SU-DHL-6 (cell line): ENCODE results near the gene MRPL21.

Experiments used
- H2AFZ ChIP-seq: fragments of 200-600 bp; sonication (generic); 2 replicates; pipeline ENCODE4 v1.6.1; 2014; ENCODE audit warnings: low read depth, mild to moderate bottlenecking, moderate library complexity, mixed read lengths, antibody characterized with exemption, low read length; ENCODE audit not compliant: severe bottlenecking
- H3F3A ChIP-seq: fragments of 200-600 bp; shearing (Covaris generic); 2 replicates; pipeline ENCODE4 v1.6.0; 2016; ENCODE audit warnings: antibody characterized with exemption, mild to moderate bottlenecking; ENCODE audit not compliant: insufficient read depth
- H3K27ac ChIP-seq: fragments of 200-600 bp; sonication (generic); 2 replicates; pipeline ENCODE4 v1.5.1; 2016; ENCODE audit warnings: low read depth, mild to moderate bottlenecking, low read length, moderate library complexity, mixed read lengths
- H3K27me3 ChIP-seq: fragments of 200-600 bp; sonication (generic), shearing (Covaris generic); 2 replicates; pipeline ENCODE4 v1.6.0; 2014; ENCODE audit warnings: mild to moderate bottlenecking, low read length
- H3K36me3 ChIP-seq: fragments of 200-600 bp; sonication (generic); 2 replicates; pipeline ENCODE4 v1.6.1; 2014; ENCODE audit warnings: mild to moderate bottlenecking, low read length, mixed read lengths
- H3K4me2 ChIP-seq: fragments of 300-600, 200-600 bp; shearing (Covaris generic), sonication (generic); 2 replicates; pipeline ENCODE4 v1.6.0; 2014; ENCODE audit warnings: low read length, low read depth, mild to moderate bottlenecking; ENCODE audit not compliant: poor library complexity, severe bottlenecking
- H3K4me3 ChIP-seq: fragments of 200-600 bp; sonication (generic); 2 replicates; pipeline ENCODE4 v1.5.1; 2014; ENCODE audit warnings: antibody characterized with exemption, low read length, mild to moderate bottlenecking, mixed read lengths; ENCODE audit not compliant: insufficient read depth, poor library complexity, severe bottlenecking
- H3K79me2 ChIP-seq: fragments of 200-600 bp; sonication (generic); 2 replicates; pipeline ENCODE4 v1.6.1; 2014; ENCODE audit warnings: mild to moderate bottlenecking, low read length, moderate library complexity; ENCODE audit not compliant: insufficient read depth
- H3K9ac ChIP-seq: fragments of 200-600 bp; sonication (generic); 2 replicates; pipeline ENCODE4 v1.7.0; 2014; ENCODE audit warnings: mild to moderate bottlenecking, low read length
- H3K9me2 ChIP-seq: fragments of 200-600 bp; sonication (generic); replicated peaks from 2 replicates; pipeline ENCODE4 v1.6.1; 2014; ENCODE audit warnings: low read length; ENCODE audit not compliant: insufficient read depth
- H3K9me3 ChIP-seq: fragments of 200-600 bp; sonication (generic); 2 replicates; pipeline ENCODE4 v1.6.1; 2014; ENCODE audit warnings: low read length, mixed read lengths; ENCODE audit not compliant: insufficient read depth
- H4K20me1 ChIP-seq: fragments of 200-600 bp; sonication (generic); 2 replicates; pipeline ENCODE4 v1.6.1; 2014; ENCODE audit warnings: low read depth, mild to moderate bottlenecking, antibody characterized with exemption, low read length, moderate library complexity, mixed read lengths
- EZH2phosphoT487 ChIP-seq: fragments of 200-600 bp; sonication (generic), shearing (Covaris generic); conservative IDR thresholded peaks from 2 replicates; pipeline ENCODE4 v1.6.1; 2018; ENCODE audit warnings: mild to moderate bottlenecking, antibody characterized with exemption, low read length, moderate library complexity, mixed read lengths
- TF ChIP-seq, protein P1 (sequence below): fragments of 200-600 bp; sonication (generic); IDR thresholded peaks from one replicate; pipeline ENCODE4 v1.5.1; 2017; ENCODE audit warnings: antibody characterized with exemption, mild to moderate bottlenecking, low read length, moderate library complexity; ENCODE audit not compliant: insufficient read depth, poor library complexity, severe bottlenecking

MRPL21 gene

DNA sequence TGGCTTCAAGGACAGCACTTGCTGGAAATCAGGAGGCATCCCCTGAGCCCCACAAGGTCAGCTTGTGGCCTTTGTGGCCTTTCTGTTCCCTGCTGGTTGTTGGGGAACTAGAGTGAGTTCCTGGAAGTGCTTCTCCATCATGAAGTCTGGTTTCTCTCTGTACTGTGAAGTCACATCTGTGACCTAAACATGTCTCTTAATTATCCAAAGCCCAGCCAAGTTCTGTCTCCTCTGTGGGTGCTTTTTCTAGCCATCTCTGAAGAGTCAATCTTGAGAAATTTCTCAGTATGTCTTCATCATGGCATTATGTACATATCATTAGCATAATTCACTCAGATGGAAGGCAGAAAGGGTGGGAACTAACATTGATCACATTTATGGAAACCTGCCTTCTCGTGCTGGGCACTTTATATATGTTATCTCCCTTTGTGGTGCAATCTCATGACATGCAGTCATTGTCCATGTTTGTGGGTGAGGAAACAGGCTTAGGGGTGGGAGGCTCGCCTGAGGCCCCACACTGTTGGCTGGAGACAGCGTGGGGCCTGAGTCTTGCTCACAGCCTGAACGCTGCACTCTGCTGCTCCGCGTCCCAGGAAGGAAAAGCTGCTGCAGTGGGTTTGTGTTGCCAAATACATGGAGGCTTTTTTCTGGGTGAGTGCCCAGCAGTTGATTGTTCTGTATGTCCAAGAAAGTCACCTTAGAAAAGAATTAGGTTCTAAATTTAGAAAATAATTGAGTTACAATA is 24.7 kb upstream of the MRPL21 start:
- H3K4me3 ChIP-seq, result no peak overlapping the region
- TF ChIP-seq, protein P1, sequence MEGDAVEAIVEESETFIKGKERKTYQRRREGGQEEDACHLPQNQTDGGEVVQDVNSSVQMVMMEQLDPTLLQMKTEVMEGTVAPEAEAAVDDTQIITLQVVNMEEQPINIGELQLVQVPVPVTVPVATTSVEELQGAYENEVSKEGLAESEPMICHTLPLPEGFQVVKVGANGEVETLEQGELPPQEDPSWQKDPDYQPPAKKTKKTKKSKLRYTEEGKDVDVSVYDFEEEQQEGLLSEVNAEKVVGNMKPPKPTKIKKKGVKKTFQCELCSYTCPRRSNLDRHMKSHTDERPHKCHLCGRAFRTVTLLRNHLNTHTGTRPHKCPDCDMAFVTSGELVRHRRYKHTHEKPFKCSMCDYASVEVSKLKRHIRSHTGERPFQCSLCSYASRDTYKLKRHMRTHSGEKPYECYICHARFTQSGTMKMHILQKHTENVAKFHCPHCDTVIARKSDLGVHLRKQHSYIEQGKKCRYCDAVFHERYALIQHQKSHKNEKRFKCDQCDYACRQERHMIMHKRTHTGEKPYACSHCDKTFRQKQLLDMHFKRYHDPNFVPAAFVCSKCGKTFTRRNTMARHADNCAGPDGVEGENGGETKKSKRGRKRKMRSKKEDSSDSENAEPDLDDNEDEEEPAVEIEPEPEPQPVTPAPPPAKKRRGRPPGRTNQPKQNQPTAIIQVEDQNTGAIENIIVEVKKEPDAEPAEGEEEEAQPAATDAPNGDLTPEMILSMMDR, result no peak
- no peaks in the 10 kb centered on the region for H4K20me1 ChIP-seq
- H3K27ac ChIP-seq, result no peak overlapping the region
- no peak overlapping the region for H3K4me2 ChIP-seq
- no peaks in the 10 kb centered on the region for H3K9me2 ChIP-seq
- H3F3A ChIP-seq, result no peaks in the 10 kb centered on the region
- H3K79me2 ChIP-seq, result no peaks in the 10 kb centered on the region
- H3K9me3 ChIP-seq, result peaks cover 11% of the 10 kb centered on the region; the same call in 1 of the 2 replicates
- H3K9ac ChIP-seq, result no peak overlapping the region
- no peaks in the 10 kb centered on the region for H3K27me3 ChIP-seq
- H2AFZ ChIP-seq, result no peak overlapping the region
- peaks cover 29% of the 10 kb centered on the region for H3K36me3 ChIP-seq

DNA sequence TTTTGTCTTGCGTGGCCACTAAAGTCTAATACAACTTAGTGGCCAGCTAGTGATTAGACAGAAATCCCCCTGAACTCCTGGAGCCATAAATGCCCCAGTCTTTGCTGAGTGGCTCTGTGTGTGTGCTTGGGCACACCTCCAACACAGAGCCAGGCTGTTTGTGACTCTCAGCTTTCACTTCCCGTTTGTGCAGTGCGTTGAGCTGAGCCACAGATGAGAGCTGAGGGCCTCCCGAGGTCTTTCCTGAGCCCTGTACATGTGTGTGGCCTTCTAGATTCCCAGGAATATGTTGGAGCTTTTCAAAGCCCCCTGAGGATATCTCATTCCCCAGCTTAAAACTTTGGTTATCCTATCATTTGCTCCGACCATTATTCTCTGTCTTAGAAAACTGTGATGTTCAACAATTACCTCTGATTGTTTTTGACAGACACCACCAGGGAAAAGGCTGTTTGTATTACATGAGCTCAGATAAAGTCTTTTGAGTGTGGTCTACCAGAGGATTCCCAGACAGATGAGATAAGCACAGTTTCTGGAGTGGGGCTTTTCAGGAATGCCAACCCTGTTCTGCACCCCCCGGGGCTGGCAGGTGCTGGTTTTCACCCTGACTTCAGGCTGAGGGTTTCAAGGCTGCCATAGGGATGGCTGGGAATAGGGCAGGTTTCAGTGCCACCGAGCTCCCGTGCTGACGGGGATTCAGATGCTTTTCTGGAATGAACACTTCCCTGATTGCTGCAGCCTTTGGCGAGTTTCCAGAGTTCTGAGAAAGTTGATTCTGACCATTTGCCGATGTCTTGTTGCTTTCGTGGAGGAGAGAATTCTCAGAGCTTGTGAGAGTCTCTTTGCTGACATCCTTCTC is 23.9 kb upstream of the MRPL21 start:
- H3K27ac ChIP-seq, result no peak overlapping the region

DNA sequence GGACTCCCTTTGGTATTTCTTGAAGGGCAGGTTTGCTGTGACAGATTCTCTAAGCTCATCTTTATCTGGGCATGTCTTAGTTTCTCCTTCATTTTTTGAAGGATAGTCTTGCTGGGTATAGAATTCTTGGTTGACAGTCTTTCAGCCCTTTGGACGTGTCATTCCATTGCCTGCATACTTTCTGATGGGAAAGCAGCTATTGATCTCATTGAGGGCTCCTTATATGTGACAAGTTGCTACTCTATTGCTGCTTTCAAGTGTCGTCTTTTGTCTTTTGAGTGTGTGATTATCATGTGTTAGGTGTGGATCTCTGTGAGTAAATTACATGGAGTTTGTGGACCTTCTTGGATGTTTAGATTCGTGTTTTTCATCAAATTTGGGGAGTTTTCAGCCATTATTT is 22.0 kb upstream of the MRPL21 start:
- Histone ChIP-seq H3K27ac (no peak overlapping the region), H3K9me3 (peaks cover 11% of the 10 kb centered on the region; the same call in 1 of the 2 replicates), H3K4me2 (no peak overlapping the region), H3K9ac (no peak overlapping the region), H3K4me3 (no peak overlapping the region), H3K36me3 (peaks cover 35% of the 10 kb centered on the region), H2AFZ (no peak overlapping the region), H4K20me1 (no peaks in the 10 kb centered on the region), H3K79me2 (no peaks in the 10 kb centered on the region), H3K9me2 (no peaks in the 10 kb centered on the region), H3F3A (no peaks in the 10 kb centered on the region), H3K27me3 (no peaks in the 10 kb centered on the region)
- TF ChIP-seq, protein P1, result no peak
- no peak for TF ChIP-seq EZH2phosphoT487

More for the DNA sequence above, 23.9 kb upstream of the MRPL21 start:
- no peaks in the 10 kb centered on the region for H3F3A ChIP-seq
- peaks cover 11% of the 10 kb centered on the region; the same call in 1 of the 2 replicates for H3K9me3 ChIP-seq
- no peak overlapping the region for H3K9ac ChIP-seq
- H3K27me3 ChIP-seq, result no peaks in the 10 kb centered on the region
- H3K4me3 ChIP-seq, result no peak overlapping the region
- H3K36me3 ChIP-seq, result peaks cover 32% of the 10 kb centered on the region
- H3K4me2 ChIP-seq, result no peak overlapping the region
- H3K9me2 ChIP-seq, result no peaks in the 10 kb centered on the region
- H2AFZ ChIP-seq, result no peak overlapping the region
- no peaks in the 10 kb centered on the region for H4K20me1 ChIP-seq
- TF ChIP-seq, protein P1, result no peak
- TF ChIP-seq EZH2phosphoT487, result no peak
- H3K79me2 ChIP-seq, result no peaks in the 10 kb centered on the region
